OCI-LY1 (cell line): ENCODE data around the gene CRADD.

Source experiments
- CTCF ChIP-seq: fragments of 200-600 bp; sonication (generic), shearing (Covaris generic); IDR thresholded peaks from 2 replicates; pipeline ENCODE4 v1.5.1; 2017; ENCODE audit warnings: mild to moderate bottlenecking, antibody characterized with exemption, low read length, moderate library complexity, mixed read lengths
- EZH2 ChIP-seq: fragments of 200-600 bp; sonication (generic), shearing (Covaris generic); IDR thresholded peaks from 2 replicates; pipeline ENCODE4 v1.8.0; 2017; ENCODE audit warnings: borderline replicate concordance, mixed run types, mild to moderate bottlenecking, antibody characterized with exemption, low read length, moderate library complexity, mixed read lengths

GRCh38 chr12:93663729-93664084 is 13.5 kb upstream of the CRADD start:
- TF ChIP-seq CTCF = no peak
- no peak for TF ChIP-seq EZH2
